Activated CD8-positive, alpha-beta memory T cell treated with anti-CD3 and anti-CD28 coated beads for 1 hour (primary cell): Measurements from ENCODE around the gene ITGA7.
"Not testable (repeated sequence)": the region's sequence is repeated elsewhere in the genome, so short reads cannot be mapped to it uniquely, and the experiment has no call there.

Experiments
- DNase-seq, 2 donors: peaks; one replicate each; pipeline ENCODE4 v3.0.0-alpha.2; 2020; ENCODE audit warnings: low read depth in 1 of 2; ENCODE audit errors: extremely low read depth in 1 of 2

ITGA7 gene

DNA sequence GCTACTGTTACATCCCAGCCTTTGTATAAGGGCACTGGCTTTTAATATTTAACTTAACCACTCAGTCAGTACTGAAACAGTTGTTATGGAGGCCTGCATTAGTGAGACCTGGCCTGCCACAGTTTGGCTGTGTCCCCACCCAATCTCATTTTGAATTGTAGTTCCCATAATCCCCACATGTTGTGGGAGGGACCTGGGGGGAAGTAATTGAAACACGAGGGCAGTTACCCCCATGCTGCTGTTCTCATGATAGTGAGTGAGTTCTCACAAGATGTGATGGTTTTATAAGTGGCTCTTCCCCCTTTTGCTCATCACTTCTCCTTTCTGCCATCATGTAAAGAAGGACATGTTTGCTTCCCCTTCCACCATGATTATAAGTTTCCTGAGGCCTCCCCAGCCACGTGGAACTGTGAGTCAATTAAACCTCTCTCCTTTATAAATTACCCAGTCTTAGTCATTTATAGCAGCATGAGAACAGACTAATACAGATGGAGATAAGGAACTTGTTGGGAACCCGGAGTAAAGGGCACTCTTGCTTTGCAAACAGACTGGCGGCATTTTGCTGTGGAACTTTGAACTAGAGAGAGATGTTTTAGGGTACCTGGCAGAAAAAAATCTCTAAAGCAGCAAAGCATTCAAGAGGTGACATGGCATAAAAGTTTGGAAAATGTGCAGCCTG is 56.9 kb downstream of the ITGA7 start:
- not testable (repeated sequence) for DNase-seq

DNA sequence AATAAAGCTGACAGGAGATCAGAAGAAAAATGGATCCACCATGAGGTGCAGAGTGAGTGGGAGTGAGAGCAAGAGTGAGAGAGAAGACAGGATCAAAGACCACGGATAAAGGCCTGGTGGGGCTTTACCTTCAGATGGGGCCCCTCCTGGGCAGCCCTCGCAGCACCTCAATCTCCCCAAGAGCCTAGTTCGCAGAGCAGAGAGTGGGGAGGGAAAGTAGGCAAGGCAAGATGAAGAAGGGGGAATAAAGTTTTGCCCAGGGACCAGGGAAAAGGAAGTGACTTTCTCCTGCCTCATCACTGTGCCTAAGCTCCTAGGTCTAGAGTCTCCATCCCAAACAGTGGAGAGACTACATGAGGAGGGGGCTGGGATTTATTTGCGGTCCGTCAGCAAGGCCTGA is 60.7 kb downstream of the ITGA7 start:
- no peak for DNase-seq

DNA sequence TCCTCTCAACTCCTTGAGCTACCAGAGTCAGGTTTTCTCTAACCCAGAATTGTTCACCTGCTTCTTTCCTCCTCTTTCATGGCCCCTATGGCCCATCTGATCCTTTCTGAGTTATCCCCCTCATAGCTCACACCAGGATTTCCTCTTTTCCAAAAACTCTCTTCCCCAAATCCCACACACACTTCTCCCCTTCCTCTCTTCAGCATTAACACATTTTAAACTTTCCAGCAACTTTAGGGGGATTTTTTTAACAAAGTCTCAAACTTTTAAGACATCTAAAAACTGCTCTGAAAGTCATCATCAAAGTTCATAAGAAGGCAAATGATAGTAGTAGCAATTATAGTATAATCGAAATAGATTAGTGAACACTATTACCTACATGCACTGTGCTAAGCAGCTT is 63.1 kb downstream of the ITGA7 start:
- DNase-seq, result no peak

- no peak for DNase-seq
Measured at GRCh38 chr12:55642669-55643068, 65.0 kb downstream of the ITGA7 start.

DNA sequence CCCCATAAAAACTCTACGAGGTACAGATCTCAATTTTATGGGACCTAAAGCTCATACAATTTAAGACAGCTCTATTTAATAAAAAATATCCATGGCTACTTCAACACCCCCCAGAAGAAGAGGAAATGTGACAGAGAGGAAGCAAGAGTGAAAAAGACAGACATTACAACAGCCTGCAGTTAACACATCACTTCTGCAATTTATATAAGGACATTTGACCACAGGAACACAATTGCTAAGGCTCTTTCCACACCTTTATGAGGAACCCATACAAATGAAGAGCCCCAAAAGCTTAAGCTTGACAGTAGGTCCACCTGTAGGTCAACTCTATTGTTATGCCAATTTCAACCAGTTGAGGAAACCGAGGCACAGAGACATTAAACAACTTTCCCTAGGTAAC is 65.4 kb downstream of the ITGA7 start:
- DNase-seq, result no peak

GRCh38 chr12:55641595-55641994 is 66.1 kb downstream of the ITGA7 start:
- DNase-seq, result no peak

DNA sequence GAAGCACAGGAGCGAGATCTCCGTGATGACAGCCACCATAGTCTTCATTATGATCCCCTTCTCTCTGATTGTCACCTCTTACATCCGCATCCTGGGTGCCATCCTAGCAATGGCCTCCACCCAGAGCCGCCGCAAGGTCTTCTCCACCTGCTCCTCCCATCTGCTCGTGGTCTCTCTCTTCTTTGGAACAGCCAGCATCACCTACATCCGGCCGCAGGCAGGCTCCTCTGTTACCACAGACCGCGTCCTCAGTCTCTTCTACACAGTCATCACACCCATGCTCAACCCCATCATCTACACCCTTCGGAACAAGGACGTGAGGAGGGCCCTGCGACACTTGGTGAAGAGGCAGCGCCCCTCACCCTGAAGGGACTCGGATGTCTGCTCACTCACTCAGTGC is 70.2 kb downstream of the ITGA7 start:
- no peak for DNase-seq

GRCh38 chr12:55636853-55637252 is 70.9 kb downstream of the ITGA7 start, which contains the start of gene OR10P1:
TSS of gene OR10P1 (plus strand) at chr12:55636892. CDS start at chr12:55636892, 0 bp downstream.
- DNase-seq, result no peak

DNA sequence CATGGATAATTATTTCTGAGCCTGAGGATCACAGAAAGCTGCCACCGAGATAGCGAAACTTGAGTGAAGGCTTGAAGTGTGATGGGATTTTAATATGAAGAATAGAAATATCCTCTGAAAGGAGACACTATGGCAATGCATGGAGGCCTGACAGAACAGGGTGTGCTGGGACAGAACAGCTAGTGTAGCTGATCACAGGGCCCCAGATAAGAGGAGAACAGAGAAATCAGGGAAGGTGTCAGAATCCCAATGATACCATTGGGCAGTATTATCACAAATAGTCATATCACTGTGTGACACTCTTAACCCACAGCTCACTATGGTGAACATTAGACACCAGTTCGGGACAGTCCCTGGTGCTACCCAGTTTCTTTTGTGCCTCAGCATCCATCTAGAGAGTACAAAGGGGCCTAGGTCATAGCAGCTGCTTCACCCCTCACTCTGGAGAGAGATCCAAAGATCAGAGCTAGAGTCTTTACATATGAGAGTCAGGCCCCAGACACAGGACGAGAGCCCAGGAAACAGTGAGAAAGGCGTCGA is 71.5 kb downstream of the ITGA7 start:
- DNase-seq, result no peak
